Tibial artery (tissue), 4 donors: Measurements from ENCODE around the gene ZDHHC12.
A peak's percentile ranks its signal among the peaks of the same experiment; 100 is the strongest.

Experiments
- DNase-seq, 2 donors: peaks; one replicate each; pipeline ENCODE4 v3.0.0-alpha.2; 2019
- H3K27ac ChIP-seq, 2 donors: fragments of 200-600 bp; sonication (generic) in 1 of 2; 1 replicate in 1 of 2; 2 replicates in 1 of 2; pipeline ENCODE4 v1.5.1; 2018 to 2019; ENCODE audit warnings: mild to moderate bottlenecking in 1 of 2
- H3K27me3 ChIP-seq, 2 donors: fragments of 200-600 bp; sonication (generic) in 1 of 2; one replicate each; pipeline versions ENCODE4 v1.5.1 to v1.6.0; 2016 to 2019
- H3K36me3 ChIP-seq, 3 donors: fragments of 200-600 bp; sonication (generic) in 2 of 3; one replicate each; pipeline ENCODE4 v1.5.1; 2016 to 2019; ENCODE audit warnings: mild to moderate bottlenecking in 2 of 3
- H3K4me1 ChIP-seq, 4 donors: fragments of 200-600 bp; sonication (generic) in 2 of 4; 1 replicate in 3 of 4; 2 replicates in 1 of 4; pipeline ENCODE4 v1.5.1; 2016 to 2019
- H3K4me3 ChIP-seq, 2 donors: fragments of 200-600 bp; sonication (generic) in 1 of 2; 1 replicate in 1 of 2; 2 replicates in 1 of 2; pipeline ENCODE4 v1.5.1; 2018 to 2019; ENCODE audit warnings: mild to moderate bottlenecking in 2 of 2
- H3K9me3 ChIP-seq, 3 donors: fragments of 200-600 bp; sonication (generic) in 1 of 3; one replicate each; pipeline ENCODE4 v1.5.1; 2016 to 2019
- intact Hi-C: fragments of 100-400 bp; cut with DNase I; formaldehyde crosslinking; loops from one replicate; pipeline ENCODE4 v1.15.0; 2023; ENCODE audit warnings: low total_unique reads
- TF ChIP-seq, protein P1 (sequence below), 2 experiments: fragments of 200-600 bp in 1 of 2; fragments of 450-650 bp in 1 of 2; IDR thresholded peaks; one replicate each; pipeline ENCODE4 v1.5.1; 2017 to 2019; ENCODE audit warnings: antibody characterized with exemption in 2 of 2, mild to moderate bottlenecking in 1 of 2, moderate library complexity in 1 of 2

Gene ZDHHC12

DNA sequence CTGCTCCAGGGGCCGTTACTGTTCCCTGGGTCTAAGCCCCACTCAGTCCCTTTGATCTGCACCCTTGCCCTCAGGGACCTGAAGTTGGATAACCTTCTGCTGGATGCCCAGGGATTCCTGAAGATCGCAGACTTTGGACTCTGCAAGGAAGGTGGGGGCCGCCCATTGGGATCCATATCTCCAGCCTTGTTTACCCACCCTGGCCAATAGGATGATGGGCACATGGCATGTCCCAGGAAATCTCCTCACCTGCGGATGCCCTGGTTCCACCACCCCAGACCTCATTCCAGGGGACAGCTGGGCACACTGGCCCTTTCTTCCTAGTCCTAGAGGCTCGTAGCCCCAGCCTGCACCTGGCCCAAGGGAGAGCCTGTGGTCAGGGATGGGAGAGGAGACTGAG is 5.5 kb downstream of the ZDHHC12 start:
- no peak for DNase-seq
- TF ChIP-seq, protein P1, sequence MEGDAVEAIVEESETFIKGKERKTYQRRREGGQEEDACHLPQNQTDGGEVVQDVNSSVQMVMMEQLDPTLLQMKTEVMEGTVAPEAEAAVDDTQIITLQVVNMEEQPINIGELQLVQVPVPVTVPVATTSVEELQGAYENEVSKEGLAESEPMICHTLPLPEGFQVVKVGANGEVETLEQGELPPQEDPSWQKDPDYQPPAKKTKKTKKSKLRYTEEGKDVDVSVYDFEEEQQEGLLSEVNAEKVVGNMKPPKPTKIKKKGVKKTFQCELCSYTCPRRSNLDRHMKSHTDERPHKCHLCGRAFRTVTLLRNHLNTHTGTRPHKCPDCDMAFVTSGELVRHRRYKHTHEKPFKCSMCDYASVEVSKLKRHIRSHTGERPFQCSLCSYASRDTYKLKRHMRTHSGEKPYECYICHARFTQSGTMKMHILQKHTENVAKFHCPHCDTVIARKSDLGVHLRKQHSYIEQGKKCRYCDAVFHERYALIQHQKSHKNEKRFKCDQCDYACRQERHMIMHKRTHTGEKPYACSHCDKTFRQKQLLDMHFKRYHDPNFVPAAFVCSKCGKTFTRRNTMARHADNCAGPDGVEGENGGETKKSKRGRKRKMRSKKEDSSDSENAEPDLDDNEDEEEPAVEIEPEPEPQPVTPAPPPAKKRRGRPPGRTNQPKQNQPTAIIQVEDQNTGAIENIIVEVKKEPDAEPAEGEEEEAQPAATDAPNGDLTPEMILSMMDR (IDR thresholded peaks at IDR 0.05): no peak
- intact Hi-C loops: no loop called here
- Histone ChIP-seq H3K36me3 (peaks cover 0 to 40% (median 8%) of the 10 kb centered on the region in 3 donors), H3K27me3 (no peaks in the 10 kb centered on the region), H3K27ac (no peak overlapping the region), H3K9me3 (no peaks in the 10 kb centered on the region), H3K4me3 (no peak overlapping the region), H3K4me1 (peaks cover 0 to 6% (median 2%) of the 10 kb centered on the region in 4 donors)

DNA sequence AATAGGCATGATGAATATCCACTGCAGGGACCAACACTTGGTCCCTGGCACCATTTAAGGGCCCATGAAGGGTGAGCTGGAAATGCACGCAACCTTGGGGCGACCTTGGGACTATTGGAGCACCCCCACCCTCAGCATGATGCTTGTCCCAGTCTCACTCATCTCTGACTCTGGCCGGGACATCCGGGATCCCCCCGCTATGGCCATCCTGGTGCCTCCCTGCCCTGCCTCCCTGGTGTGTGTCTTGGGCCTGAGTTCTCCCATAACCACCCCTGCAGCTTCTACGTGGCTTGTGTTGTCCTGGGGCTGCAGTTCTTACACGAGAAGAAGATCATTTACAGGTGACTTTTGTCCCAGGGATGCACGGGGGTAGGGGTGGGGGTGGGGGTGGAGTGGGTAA is 5.9 kb downstream of the ZDHHC12 start:
- peaks cover 0 to 2% (median 0%) of the 10 kb centered on the region in 4 donors for H3K4me1 ChIP-seq
- H3K4me3 ChIP-seq: no peak overlapping the region
- no peak overlapping the region for H3K27ac ChIP-seq
- intact Hi-C loops: no loop called here
- TF ChIP-seq, protein P1 (IDR thresholded peaks at IDR 0.05): no peak
- H3K9me3 ChIP-seq: no peaks in the 10 kb centered on the region
- no peak for DNase-seq
- H3K36me3 ChIP-seq: peaks cover 0 to 45% (median 8%) of the 10 kb centered on the region in 3 donors
- no peaks in the 10 kb centered on the region for H3K27me3 ChIP-seq

DNA sequence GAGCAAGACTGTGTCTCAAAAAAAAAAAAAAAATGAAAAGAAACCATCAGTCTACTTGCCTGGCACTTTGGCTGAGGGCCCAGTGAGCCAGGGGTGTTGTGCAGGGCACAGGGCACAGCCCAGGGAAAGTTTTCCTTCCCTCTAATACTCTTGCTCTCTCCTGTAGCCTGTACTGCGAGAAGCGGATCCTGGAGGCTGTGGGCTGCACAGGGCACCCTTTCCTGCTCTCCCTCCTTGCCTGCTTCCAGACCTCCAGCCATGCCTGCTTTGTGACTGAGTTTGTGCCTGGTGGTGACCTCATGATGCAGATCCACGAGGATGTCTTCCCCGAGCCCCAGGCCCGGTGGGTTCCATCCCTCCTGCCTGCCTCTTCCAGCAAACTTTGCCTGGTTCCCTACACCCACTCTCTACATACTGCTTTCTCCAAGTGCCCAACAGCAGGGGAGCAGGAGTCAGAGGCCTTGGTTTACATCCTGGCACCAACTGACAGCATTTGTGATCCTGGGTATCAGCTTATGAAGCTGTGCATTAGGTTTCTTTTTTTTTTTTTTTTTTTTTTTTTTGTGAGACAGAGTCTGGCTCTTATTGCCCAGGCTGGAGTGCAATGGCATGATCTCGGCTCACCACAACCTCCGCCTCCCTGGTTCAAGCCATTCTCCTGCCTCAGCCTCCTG is 7.2 kb downstream of the ZDHHC12 start:
- Histone ChIP-seq H3K9me3 (no peaks in the 10 kb centered on the region), H3K36me3 (peaks cover 0 to 40% (median 8%) of the 10 kb centered on the region in 3 donors), H3K4me3 (no peak overlapping the region), H3K4me1 (no peaks in the 10 kb centered on the region), H3K27me3 (no peaks in the 10 kb centered on the region), H3K27ac (no peak overlapping the region)
- TF ChIP-seq, protein P1 (IDR thresholded peaks at IDR 0.05): no peak
- DNase-seq: no peak
- intact Hi-C loops: no loop called here

DNA sequence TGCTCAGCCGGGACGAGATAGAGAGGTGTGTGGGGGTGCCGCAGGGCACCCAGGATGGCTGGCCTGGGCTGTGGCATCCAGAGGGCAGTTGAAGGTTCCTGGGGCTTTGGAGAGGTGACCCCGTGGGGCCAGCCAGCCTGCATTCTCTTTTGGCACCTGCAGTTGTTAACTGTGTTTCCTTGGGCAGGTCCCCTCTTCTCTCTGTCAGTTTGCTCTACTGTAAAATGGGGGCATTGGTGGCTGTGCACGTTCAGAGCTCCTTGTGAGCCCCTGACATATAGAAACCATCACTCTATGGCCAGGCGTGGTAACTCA is 8.5 kb downstream of the ZDHHC12 start:
- H3K27ac ChIP-seq: no peak overlapping the region
- DNase-seq: peak in 1 of 2 donors; percentile 52

DNA sequence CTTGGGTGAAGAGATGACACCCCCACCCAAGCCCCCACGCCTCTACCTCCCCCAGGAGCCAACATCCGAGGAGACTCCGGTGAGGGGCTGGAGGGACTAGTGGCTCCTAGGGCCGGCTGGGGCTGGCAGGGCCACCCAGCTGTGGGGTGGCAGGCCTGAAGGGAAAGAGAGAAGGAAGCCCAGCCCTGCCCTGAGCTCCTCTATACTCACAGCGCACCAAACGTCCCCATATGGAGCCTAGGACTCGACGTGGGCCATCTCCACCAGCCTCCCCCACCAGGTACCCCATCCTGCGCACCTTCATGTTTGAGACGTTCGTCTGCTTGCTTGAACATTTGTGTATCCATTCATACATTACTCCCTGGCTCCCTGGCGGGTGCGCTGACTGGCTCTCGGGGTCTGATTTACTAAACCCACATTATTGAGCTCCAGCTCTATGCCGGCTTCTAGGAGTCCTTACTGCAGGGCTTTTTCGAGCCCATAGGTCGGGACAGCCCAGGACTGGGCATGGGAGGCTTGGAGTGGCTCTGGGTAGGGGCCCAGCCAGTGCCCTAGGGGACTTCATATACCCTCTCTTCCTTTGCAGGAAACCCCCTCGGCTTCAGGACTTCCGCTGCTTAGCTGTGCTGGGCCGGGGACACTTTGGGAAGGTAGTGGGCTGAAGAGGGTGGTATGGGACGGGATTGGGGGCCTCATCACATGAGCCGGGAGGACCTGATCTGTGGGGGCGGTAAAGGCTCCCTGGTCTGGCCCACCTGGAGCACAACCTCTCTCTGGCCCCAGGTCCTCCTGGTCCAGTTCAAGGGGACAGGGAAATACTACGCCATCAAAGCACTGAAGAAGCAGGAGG is 9.1 kb downstream of the ZDHHC12 start:
- Histone ChIP-seq H3K27me3 (no peaks in the 10 kb centered on the region), H3K4me3 (no peak overlapping the region), H3K9me3 (no peaks in the 10 kb centered on the region), H3K4me1 (no peaks in the 10 kb centered on the region), H3K36me3 (peaks cover 0 to 21% (median 0%) of the 10 kb centered on the region in 3 donors), H3K27ac (no peak overlapping the region)
- intact Hi-C loops: loop anchor here (2.0 kb wide), 1 partner anchor 20 kb away; no protein-coding TSS in a partner anchor
- DNase-seq: peak in 1 of 2 donors; percentile 51
- TF ChIP-seq, protein P1 (IDR thresholded peaks at IDR 0.05): no peak

More for the DNA sequence above, 8.5 kb downstream of the ZDHHC12 start:
- TF ChIP-seq, protein P1 (IDR thresholded peaks at IDR 0.05): no peak
- Histone ChIP-seq H3K4me3 (no peak overlapping the region), H3K27me3 (no peaks in the 10 kb centered on the region), H3K9me3 (no peaks in the 10 kb centered on the region), H3K4me1 (no peaks in the 10 kb centered on the region), H3K36me3 (peaks cover 0 to 27% (median under 1%) of the 10 kb centered on the region in 3 donors)
- intact Hi-C loops: loop anchor here (2.0 kb wide), 1 partner anchor 19 kb away; no protein-coding TSS in a partner anchor
